GM19023 (cell line): ENCODE measurements around the gene EIF2B4.
"Not testable (repeated sequence)": the region's sequence is repeated elsewhere in the genome, so short reads cannot be mapped to it uniquely, and the experiment has no call there.

Experiments
- ATAC-seq: cut with Tn5 transposase; IDR thresholded peaks from one replicate; pipeline ENCODE4 v1.9.1; 2021; ENCODE audit warnings: mild to moderate bottlenecking, moderate library complexity; ENCODE audit not compliant: unreplicated experiment

The EIF2B4 gene

DNA sequence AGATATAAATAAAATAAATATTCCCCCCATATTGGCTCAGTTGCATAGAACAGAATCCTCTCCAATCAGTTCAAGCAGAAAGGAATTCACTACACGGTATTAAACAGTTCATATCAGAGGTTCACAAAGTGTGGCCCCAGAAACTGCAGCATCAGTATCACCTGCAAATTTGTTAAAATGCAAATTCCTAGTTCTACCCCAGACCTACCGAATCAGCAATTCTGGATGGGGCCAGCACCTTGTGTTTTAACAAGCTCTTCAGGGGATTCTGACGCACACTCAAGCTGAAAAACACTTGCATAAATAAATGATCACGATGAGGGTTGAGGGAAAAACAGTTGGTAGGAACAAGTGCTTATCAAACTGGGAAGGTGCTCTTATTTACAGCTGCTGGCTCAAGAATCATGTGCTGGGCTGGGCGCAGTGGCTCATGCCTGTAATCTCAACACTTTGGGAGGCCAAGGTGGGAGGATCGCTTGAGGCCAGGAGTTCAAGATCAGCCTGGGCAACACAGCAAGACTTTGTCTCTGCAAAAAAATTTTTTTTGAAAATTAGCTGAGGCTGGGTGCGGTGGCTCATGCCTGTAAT lies 19.9 kb downstream of the EIF2B4 start:
- no peak for ATAC-seq

DNA sequence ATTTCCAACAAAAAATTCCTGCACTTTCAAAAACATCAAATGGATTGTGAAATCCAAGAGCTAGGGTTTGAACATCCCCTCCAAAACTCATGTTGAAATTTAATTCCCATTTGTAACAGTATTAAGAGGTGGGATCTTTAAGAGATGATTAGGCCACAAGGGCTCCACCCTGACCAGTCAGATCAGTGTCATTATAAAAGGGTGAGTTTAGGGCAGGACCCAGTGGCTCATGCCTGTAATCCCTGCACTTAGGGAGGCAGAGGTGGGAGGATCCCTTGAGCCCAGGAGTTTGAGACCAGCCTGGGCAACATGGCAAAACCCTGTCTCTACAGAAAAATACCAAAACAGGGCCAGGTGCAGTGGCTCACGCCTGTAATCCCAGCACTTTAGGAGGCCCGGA lies 22.5 kb downstream of the EIF2B4 start:
- ATAC-seq: no peak

DNA sequence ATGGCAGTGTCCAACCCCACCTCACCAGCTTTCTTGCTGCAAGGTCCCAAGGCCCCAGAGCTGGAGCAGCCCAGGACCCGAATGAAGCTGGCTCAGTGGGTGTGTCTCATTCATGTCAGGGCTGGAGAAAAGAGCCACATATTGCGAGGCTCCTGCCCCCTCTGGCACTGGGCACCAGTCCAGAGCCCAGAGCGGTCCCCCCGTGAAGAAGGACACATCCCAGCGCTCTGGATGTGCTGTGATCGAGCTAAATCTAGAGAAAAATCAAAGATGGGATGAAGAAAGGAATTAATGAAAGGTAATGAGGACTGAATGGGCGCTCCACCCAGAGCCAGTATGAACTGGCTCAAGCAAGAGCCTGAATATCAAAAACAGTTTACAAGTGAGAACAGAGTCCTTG lies 34.0 kb downstream of the EIF2B4 start:
- no peak for ATAC-seq

DNA sequence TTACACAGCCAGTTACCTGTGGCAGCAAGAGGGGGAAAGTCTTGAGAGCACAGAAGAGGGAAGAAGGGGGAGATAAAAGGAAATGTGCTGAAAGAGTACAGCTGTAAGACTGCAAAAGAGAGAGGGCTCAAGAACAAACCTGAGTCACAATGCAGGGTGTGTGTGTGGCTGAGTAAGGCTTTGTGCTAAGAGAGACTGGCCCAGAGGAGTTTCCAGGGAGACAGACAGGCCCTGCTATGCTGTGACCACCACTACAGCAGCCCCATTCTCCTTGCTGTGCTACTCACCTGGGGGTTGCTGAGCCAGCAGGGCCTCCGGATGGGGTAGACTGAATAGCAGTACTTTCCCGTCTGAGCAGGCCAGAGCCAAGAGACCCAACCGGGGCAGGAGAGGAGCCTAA lies 34.8 kb downstream of the EIF2B4 start:
- ATAC-seq: no peak

DNA sequence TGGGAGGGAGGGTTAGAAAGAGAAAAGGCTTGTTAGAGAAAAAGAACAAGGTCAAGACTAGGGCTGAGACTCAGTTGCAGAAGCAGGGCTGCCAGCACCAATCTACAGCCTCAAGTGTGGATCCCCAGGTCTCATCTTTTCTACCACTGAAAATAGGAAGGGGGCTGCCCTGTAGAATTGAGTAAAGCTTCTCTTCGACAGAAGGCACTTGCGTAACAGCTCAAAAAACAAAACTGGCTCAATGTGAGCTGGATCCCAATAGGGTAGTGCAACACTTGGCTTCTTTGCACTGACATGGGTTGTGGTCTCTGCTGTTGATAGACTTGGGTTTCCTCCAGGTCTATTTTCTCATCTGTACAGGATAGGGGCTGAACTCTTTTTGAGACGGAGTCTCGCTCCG lies 45.4 kb downstream of the EIF2B4 start:
- ATAC-seq: no peak

DNA sequence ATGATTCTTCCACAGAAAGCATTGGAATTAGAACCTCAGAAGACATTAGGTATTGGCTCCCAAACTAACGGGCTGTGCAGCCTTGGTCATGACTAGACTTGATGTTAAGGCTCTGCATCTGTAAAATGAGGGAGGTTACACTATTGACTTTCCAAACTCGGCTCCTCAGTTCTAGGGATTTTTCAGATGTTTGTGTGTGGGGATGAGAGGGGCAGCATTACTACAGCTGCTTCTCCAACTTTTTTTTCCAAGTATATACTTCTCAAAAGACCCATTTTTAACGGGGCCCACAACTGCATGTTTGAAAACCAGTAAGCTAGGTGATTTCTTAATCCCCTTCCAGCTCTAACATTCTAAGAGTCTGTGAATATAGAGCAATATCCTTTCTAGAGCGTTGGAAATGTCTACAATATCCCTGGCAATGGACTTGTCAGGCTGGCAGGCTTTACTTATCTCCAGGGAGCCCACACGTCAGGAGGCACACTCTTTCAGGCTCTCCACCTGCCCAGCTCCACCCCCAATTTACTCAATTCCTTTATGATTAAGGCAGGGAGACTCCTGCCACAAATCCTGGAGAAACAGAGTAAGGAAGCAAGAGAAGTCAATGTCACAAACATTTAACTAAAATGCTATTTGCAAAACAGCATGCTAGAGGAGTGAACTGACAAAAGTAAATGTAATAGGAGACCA lies 46.4 kb downstream of the EIF2B4 start:
- no peak for ATAC-seq

DNA sequence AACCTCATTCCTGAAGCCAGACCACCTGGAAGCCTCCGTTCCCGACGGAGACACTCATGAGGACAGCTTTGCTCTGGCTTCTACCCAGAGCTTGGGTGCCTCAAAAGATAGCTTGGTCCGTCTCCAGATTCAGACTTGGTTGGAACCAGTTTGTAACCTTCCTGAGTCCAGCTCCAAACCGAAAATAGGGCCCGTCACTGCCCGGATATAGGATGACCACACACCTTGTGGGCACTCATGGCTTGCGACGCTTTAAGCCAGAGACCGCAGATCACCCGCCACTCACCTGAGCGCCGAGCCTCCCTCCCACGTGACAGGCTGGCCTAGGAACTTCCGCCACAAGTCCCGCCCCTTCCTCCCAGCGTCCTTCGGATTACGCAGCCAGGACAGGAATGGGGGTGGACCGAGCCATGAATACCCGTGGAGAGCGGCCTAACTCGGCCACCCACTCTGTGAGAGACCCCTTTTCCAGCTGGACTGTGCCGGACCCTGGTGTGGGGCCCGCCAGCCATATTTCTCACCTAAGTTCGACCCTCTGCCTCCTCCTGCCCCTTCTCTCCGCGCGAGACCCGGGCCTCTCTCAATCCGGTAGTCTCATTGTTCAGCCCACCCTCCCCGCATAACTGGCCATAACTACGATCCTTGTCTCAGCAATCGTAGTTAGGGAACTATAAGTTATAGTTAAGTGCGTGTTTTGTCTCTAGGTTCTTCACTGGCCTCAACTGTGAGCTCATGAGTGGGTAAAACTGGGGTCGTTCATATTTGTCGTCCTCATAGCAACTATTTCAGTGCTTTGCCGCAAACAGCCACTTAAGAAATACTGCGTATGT lies 47.2 kb downstream of the EIF2B4 start, which contains the start of gene MPV17:
TSS of gene MPV17 (minus strand) at position 332 of the 830 bp plus-strand sequence. CDS start 580 bp downstream, outside the sequence.
- peak; percentile 90 for ATAC-seq

DNA sequence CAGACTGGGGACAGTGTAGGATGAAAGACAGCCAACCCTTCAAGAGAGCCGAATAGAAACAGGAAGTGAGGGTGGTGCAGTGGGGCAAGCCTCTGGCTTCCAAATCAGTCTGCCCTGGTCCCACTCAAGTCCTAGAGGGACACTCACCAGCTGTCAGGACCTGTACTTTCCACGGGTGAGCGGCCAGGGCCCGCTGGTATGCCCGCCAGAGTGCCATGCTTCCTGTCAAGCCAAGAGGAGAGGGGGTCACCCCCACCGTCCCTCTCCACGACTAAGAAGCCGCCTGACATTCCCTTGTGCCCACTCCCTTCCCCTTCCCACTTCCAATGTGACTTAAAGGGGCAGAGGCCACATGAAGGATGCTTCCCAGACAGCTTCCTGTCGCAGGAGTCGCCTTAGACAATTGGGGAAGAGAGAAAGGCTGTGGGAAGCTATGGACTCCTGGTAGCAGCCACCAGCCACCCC lies 47.8 kb downstream of the EIF2B4 start:
- ATAC-seq: no peak

DNA sequence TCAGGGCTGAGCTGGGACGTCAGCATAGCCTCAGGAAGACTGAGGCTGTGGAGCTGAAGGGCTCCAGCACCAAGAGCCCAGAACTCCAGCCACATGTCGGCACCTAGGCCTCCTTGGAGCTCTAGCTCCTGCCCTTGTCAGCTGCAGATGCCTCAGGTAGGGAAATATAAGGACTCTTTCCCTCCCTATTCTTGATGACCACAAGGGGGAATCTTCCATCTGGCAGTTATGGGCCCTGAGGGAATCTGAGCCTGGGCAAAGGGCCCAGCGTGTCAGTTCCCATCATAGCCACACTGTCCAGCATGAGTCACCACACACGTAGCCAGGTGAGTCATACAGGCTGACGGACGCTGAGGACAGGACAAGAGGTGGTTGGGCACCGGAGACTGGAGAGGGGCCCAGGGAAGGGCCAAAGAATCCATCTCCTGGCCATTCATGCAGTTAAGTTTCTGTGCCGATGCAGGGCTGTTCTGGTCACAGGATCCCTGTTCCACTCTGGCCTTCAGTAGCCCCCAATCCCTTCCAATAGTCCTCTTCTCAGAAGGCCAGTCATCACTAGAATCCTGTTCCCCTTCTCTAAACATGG lies 49.1 kb downstream of the EIF2B4 start:
- no peak for ATAC-seq

DNA sequence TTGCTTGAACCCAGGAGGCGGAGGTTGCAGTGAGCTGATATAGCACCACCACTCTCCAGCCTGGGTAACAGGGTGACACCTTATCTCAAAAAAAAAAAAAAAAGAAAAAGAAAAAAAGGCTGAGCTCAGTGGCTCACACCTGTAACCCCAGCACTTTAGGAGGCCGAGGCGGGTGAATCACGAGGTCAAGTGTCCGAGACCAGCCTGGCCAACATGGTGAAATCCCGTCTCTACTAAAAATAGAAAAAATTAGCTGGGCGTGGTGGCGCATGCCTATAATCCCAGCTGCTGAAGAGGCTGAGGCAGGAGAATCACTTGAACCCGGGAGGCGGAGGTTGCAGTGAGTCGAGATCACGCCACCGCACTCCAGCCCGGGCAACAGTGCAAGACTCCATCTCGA lies 50.3 kb downstream of the EIF2B4 start:
- not testable (repeated sequence) for ATAC-seq

DNA sequence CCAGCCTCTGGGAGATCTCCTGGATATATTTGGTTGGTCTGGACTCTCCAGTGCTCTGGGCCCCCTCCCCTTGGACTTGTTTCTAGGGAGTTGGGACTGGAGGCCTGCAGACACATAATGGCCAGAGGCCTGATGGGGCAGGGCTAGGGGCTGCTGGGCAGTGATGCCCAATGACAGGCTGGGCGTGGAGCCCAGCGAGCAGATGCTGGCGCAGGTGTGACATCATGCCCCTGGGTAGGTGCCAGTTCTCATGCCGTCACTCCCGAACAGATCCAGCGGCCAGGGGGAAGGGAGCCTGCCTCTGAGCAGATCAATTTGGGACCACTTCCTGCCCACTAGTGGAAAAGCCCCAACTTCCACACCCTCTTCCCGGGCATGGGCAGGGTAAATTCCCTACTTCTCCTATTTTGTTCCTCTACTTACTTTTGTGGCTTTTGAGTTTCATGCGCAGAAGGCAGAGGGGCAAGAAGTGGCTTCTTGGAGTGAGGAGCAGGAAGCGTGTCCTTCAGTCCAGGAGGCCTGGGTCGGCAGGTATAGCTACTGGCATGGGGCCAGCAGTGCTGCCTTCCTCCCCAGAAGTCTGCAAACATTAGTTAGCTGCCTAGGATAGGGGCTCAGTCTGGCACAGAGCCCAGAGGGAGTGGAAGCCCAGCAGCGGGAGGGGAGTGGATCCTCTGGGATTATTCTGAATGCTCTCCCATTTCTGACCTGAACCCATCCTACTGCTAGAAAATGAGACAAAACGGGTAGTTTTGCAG lies 53.3 kb downstream of the EIF2B4 start:
- no peak for ATAC-seq

DNA sequence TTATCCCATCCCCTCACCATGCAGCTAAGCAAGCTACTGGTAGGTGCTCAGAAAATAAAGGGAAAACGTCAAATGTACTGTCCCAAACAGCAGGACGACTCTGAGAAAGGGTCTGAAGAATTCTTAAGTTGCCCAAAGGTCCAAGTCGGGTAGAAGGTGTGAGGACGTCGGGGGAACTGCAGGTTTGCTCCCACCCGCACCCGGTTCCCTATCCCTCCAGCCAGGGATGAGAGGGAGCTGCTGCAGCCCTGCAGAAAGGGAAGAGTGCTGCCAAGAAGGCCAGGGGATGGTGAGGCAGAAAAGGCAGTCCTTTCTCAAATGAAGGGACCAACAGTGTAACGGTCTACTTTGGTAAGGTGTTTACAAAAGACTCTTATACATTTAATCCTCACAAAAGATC lies 55.0 kb downstream of the EIF2B4 start:
- ATAC-seq: no peak

DNA sequence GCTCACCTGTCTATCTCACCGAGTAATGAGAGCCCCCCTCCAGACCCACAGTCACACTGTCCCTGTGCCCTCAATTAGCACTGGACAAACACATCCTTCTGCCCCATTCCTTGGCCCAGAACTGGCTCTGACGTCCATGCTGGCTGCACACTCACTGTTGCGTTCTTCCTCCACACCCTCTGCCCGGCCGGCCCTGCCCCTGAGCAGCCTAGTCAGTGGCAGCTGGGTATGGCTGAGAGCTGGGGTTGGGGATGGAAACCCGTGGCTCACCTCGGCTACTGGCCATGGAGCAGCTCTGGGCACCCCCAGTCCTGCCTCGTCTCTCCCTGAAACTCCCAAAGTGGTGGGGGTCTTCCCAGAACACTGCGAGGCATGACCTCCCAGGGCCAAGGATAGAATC lies 55.4 kb downstream of the EIF2B4 start:
- no peak for ATAC-seq
